Activated T-cell treated with anti-CD3 and anti-CD28 coated beads, Interleukin-2, amount 50 U/mL, for 72 hours (primary cell): ENCODE measurements around the gene TMEM266. TPM values are rescaled to one million over a fixed set of nuclear protein-coding genes. Genes with fewer than 3 reads are reported as not detected.
A peak's percentile ranks its signal among the peaks of the same experiment; 100 is the strongest.

Experiments
- ATAC-seq, 2 donors: fragments of 150-1000 bp; cut with Tn5 transposase; replicated peaks in 1 of 2; 2 replicates each; pipeline ENCODE4 v1.10.0; 2021; ENCODE audit warnings: moderate library complexity in 2 of 2, mild to moderate bottlenecking in 1 of 2
- DNase-seq, 2 donors: peaks; one replicate each; pipeline ENCODE4 v3.0.0; 2021 to 2022; ENCODE audit warnings: mixed read lengths in 1 of 2
- H3K27ac Mint-ChIP-seq: one replicate; pipeline ENCODE4 v1.8.0; 2022; ENCODE audit warnings: mild to moderate bottlenecking, moderate library complexity, mixed read lengths
- H3K27me3 Mint-ChIP-seq: one replicate; pipeline ENCODE4 v1.8.0; 2022; ENCODE audit warnings: low read depth, mixed read lengths
- H3K36me3 Mint-ChIP-seq, 2 donors: one replicate each; pipeline ENCODE4 v1.8.0; 2022; ENCODE audit warnings: mixed read lengths in 2 of 2, mild to moderate bottlenecking in 1 of 2; ENCODE audit not compliant: insufficient read depth in 2 of 2
- H3K4me1 Mint-ChIP-seq: one replicate; pipeline ENCODE4 v1.8.0; 2022; ENCODE audit warnings: low read depth, mixed read lengths
- H3K4me3 Mint-ChIP-seq, 2 donors: one replicate each; pipeline ENCODE4 v1.8.0; 2022; ENCODE audit warnings: mild to moderate bottlenecking in 2 of 2, mixed read lengths in 2 of 2, moderate library complexity in 2 of 2
- H3K9me3 Mint-ChIP-seq, 2 donors: one replicate each; pipeline ENCODE4 v1.8.0; 2022; ENCODE audit warnings: mixed read lengths in 2 of 2
- total RNA-seq, 2 donors: library from RNA; stranded (reverse); gene quantifications; one replicate each; pipeline ENCODE4 v1.2.3, GENCODE V29; 2022

The TMEM266 gene
- total RNA-seq, 2 donors from 2014 or later = not detected

DNA sequence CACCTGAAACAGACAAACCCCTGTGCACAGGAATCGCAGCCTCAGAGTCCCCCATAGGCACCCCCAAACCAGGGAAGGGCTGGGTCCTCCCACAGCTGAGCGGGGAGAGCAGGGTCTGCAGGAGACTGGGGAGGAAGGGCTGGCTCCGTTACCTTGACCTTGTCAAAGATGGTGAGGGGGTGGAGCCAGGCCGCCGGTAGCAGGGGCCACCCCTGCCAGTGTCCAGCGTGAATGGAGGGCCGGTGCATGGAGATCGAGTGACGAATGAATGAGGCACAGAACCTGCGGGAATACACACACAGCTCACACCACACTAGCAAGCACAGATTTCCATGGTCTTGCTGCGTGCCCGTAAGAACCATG, 102.2 kb downstream of the TMEM266 start:
- Mint-ChIP-seq H3K4me1 (no peaks in the 10 kb centered on the region), H3K36me3 (no peaks in the 10 kb centered on the region), H3K27ac (no peak overlapping the region), H3K4me3 (no peak overlapping the region), H3K9me3 (no peaks in the 10 kb centered on the region), H3K27me3 (peaks cover 7% of the 10 kb centered on the region)
- ATAC-seq = no peak
- no peak for DNase-seq

DNA sequence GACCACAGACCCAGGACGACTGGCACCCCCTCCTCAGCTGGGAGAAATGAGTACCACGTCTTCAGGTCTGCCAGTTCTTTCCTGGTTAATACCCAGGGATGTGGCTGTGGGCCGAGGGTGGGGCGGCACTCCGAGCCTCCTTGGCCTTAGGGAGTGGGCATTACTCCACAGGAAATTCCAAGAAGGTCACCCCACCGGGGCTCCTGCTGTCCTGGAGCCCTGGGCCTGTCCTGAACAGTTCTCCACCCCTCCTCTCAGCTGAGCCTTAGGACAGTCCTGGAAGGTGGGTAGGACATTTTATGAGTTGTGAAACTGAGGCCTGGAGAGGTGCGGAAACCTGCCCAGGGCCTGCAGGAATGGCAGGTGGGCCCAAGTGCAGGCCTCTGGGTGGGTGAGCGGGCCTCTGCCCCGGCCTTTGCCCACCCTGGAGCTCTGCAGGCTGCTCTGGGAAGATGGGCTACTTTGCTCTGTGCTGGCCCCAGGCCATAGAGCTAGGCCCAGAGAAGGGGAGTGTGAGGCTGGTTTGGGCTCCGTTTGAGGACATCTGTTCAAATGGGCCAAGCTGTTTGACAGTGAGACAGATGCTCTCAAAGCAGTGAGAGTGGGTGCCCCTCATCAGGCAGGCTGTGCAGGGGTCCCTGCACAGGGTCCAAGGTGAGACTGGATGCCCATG, 103.1 kb downstream of the TMEM266 start:
- DNase-seq (no peak), ATAC-seq (no peak)
- Mint-ChIP-seq H3K36me3 (no peaks in the 10 kb centered on the region), H3K4me3 (no peak overlapping the region), H3K27ac (no peak overlapping the region), H3K27me3 (peaks cover 7% of the 10 kb centered on the region), H3K9me3 (no peaks in the 10 kb centered on the region), H3K4me1 (no peaks in the 10 kb centered on the region)

DNA sequence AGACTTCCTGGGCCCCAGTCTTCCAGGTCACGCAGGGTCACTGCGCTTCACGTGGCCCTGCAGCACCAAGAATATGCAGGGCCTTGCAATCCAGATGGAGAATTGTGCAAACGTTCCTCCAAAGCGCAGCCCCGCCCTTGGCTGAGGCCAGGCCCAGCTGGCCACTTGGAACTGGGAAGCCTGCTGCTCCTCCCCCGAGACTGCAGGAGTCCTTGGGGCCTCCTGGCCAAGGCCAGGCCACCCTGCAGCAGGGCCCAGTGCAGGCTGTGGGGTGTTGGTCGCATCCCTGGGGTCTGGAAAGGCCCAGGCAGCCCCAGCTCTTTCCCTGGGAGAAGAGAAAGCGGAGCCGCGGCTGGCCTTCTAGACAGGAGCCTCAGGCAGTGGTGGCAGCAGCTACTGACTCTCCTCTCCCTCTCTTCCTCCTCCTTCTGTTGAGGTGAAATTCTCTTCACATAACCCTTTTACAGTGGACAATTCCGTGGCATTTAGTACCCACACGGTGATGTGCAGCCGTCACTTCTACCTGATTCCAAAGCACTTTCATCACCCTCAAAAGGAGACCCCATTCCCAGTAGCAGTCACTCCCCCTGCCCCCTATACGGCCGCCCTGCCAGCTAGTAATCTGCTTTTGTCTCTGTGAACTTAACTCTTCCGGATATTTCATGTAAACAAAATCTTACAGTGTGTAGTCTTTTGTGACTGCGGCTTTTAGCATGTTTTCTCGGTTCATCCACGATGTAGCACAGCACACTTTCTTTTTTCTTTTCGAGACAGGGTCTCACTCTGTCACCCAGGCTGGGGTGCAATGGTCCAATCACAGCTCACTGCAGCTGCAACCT, 103.9 kb downstream of the TMEM266 start:
- H3K4me3 Mint-ChIP-seq = no peak overlapping the region
- peaks cover 7% of the 10 kb centered on the region for H3K27me3 Mint-ChIP-seq
- no peaks in the 10 kb centered on the region for H3K36me3 Mint-ChIP-seq
- ATAC-seq (no peak), DNase-seq (no peak)
- no peaks in the 10 kb centered on the region for H3K4me1 Mint-ChIP-seq
- no peak overlapping the region for H3K27ac Mint-ChIP-seq
- H3K9me3 Mint-ChIP-seq = no peaks in the 10 kb centered on the region

DNA sequence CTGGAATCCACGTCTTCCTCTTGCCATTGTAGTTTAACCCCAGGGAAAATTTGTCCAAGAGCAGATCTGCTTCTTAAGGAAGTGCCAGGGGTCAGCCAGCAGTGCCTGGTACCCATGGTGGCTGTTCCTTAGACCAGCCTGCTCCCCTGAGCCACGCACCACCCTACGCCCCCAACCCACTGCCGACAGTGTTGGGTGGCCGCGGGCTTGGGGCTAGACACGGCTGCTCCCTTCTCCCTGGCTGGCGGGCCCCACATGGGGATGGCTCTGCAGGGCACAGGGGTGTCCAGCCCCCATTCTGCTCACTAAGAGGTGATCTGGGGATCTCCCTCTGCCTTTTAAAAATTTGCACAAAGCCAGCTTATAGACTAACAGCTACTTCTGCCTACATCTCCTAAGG, 104.8 kb downstream of the TMEM266 start:
- ATAC-seq (no peak), DNase-seq (no peak)
- Mint-ChIP-seq H3K27ac (no peak overlapping the region), H3K9me3 (no peaks in the 10 kb centered on the region), H3K4me3 (no peak overlapping the region), H3K4me1 (no peaks in the 10 kb centered on the region), H3K27me3 (peaks cover 7% of the 10 kb centered on the region), H3K36me3 (no peaks in the 10 kb centered on the region)

DNA sequence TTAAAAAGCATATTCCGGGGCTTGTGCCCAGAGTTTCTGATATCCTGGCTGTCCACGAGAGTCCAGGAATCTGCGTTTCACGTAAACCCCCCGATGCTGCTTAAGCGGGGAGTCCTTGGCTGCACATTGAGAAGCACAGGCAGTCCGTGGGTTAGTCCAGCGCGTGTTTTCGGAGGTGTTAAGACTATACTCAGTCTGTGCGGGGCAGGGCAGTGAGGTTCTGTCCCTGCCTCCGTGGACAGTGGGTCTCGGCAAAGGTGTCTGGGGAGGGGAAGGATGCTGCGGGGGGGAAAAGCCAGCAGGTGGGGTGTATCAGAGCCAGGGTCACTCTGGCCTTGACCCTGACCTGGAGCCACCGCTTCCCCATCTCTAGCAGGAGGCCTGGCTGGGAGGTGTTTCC, 106.2 kb downstream of the TMEM266 start:
- DNase-seq (no peak), ATAC-seq (no peak)
- H3K27me3 Mint-ChIP-seq = peaks cover 7% of the 10 kb centered on the region
- no peaks in the 10 kb centered on the region for H3K9me3 Mint-ChIP-seq
- no peaks in the 10 kb centered on the region for H3K4me1 Mint-ChIP-seq
- H3K36me3 Mint-ChIP-seq = no peaks in the 10 kb centered on the region
- H3K4me3 Mint-ChIP-seq = no peak overlapping the region
- H3K27ac Mint-ChIP-seq = no peak overlapping the region

DNA sequence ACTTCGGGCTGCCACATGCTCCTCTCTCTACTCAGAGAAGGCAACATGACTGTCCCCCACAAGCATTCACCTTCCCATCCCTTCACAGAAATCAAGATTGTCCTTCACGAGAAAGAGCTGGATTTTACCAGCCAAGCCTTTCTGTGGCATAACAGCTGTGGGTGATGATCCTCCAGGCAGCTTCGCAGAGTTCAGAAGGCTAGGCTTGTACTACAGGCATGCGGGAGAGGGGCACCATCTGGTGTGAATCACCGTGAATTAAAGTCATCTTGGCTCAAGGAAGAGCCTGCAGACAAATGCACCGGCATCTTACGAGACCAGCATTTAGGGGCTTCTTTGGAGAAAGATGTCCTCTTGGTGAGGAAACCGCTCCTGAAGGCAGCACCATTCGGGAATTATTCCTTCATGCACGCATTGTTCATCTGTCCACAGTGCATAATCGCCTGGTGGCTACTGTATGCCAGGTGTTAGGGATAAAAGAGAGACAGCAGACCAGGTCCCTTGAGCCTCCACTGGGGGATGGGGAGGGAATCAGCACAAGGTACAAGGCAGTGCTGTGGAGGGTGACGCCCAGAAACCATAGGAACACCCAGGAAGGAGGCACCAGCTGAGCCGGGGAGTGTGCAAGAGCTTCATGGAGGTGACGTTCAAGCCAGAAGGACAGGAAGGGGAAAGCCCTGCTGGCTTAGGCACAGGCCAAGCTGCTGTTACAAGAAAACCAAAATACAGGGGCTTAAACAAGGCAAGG, 108.6 kb downstream of the TMEM266 start:
- Mint-ChIP-seq H3K4me1 (no peaks in the 10 kb centered on the region), H3K4me3 (no peak overlapping the region), H3K36me3 (no peaks in the 10 kb centered on the region), H3K9me3 (no peaks in the 10 kb centered on the region), H3K27me3 (peaks cover 14% of the 10 kb centered on the region), H3K27ac (no peak overlapping the region)
- no peak for DNase-seq
- no peak for ATAC-seq

DNA sequence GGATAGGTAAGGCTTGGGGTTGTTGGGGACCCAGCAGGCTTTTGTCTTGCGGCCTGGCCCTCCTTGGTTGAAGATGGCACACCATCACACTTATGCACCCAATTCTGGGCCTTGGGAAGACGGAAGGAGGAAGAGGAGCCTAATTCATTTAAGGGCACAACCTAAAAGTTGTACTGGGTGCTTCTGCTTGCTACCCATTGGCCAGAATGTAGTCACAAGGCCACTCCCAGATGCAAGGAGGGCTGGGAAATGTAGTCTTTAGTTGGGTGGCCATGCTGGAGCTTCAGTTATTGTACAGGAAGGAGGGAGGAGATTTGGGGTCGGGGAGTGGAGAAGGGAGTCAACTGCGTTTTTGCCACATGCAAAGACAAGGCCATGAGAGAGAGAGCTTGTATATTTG, 109.2 kb downstream of the TMEM266 start:
- no peaks in the 10 kb centered on the region for H3K4me1 Mint-ChIP-seq
- H3K9me3 Mint-ChIP-seq = no peaks in the 10 kb centered on the region
- DNase-seq = no peak
- H3K27me3 Mint-ChIP-seq = peaks cover 19% of the 10 kb centered on the region
- no peak overlapping the region for H3K4me3 Mint-ChIP-seq
- H3K27ac Mint-ChIP-seq = no peak overlapping the region
- no peaks in the 10 kb centered on the region for H3K36me3 Mint-ChIP-seq
- peak; percentile 32 to 62 for ATAC-seq

DNA sequence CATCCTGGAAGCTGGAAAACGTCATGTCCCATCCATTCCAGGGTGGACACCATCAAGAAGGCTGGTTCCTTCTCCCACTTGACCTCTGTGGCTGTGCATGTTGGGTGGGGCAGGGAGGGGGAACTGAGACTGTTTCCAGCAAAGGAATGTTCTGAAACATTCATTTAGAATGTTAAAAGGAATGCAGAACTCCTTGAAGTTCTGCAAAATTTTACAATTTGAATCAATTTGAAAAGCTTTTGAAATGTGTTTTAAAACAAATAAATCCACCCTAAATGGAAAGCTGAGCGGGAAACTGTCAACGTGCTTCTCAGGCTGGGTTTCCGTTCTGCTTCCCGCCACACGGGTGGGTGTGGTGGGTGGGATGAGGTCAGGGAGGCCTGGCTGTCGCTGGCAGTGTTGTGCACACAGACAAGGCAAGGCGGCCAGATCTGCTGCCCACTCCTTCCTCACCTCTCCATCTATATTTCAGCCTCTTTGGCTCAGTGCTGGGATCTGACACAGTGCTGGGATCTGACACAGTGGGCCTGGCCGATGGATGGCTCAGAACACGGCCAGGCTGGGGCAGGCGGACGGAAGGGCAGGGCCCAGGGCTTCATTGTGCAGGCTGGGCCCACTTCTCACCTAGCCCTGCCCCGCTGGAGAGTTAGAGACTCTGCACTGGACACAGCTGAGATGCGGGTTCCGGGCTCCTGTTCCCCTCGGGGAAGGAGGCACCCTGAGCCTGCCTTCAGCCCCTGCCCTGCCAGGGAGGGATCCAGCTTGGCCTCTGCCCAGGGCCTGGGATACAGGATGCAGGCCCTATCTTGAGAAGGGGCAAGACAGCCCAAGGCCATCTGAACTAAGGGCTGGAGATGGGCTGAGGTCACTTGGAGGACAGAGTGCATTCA, 110.4 kb downstream of the TMEM266 start:
- no peak overlapping the region for H3K27ac Mint-ChIP-seq
- H3K36me3 Mint-ChIP-seq = no peaks in the 10 kb centered on the region
- no peak for ATAC-seq
- H3K9me3 Mint-ChIP-seq = no peaks in the 10 kb centered on the region
- H3K27me3 Mint-ChIP-seq = peaks cover 22% of the 10 kb centered on the region
- no peak overlapping the region for H3K4me3 Mint-ChIP-seq
- no peaks in the 10 kb centered on the region for H3K4me1 Mint-ChIP-seq
- DNase-seq = no peak

DNA sequence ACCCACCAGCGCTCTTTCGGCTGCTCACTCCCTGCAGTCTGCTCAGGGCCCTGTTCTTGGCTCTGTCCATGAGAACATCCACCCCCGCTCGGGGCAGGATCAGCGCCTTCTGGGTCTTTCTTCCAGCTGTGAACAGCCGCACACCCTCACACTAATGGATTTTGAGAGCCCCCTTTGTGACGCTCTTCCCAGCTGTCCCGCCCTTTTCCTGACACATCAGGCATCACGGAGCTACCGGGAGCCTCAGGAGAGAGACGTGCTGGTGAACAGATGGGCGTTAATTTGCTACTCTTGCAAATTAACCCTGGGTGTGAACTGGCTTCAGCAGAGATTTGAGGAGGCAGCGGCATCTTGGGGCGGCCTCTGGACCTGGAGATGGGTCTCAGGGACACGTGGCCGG, 113.0 kb downstream of the TMEM266 start:
- H3K4me3 Mint-ChIP-seq = no peak overlapping the region
- DNase-seq (no peak), ATAC-seq (no peak)
- H3K27me3 Mint-ChIP-seq = peaks cover 27% of the 10 kb centered on the region
- no peak overlapping the region for H3K27ac Mint-ChIP-seq
- no peaks in the 10 kb centered on the region for H3K9me3 Mint-ChIP-seq
- H3K36me3 Mint-ChIP-seq = no peaks in the 10 kb centered on the region
- no peaks in the 10 kb centered on the region for H3K4me1 Mint-ChIP-seq

DNA sequence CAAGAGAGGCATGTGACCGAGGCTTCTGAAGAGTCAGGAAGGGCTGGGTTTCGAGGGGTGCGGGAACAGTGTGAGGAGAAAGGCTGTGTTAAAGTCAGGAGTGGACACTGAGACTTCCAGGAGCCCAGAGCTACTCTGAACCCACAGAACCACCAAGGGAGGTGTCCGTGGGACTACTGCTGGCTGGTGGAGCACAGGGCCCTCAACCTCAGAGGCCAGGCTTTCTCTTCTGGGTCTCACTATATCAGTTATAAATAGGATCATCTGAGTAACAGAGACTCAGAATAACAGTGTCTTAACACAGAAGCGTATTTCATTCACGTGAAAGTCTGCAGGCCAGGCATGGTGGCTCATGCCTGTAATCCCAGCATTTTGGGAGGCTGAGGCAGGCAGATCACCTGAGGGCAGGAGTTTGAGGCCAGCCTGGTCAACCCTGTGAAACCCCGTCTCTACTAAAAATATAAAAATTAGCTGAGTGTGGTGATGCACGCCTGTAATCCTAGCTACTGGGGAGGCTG, 113.6 kb downstream of the TMEM266 start:
- no peak overlapping the region for H3K27ac Mint-ChIP-seq
- no peaks in the 10 kb centered on the region for H3K4me1 Mint-ChIP-seq
- DNase-seq (no peak), ATAC-seq (no peak)
- H3K36me3 Mint-ChIP-seq = no peaks in the 10 kb centered on the region
- H3K4me3 Mint-ChIP-seq = no peak overlapping the region
- H3K9me3 Mint-ChIP-seq = no peaks in the 10 kb centered on the region
- peaks cover 33% of the 10 kb centered on the region for H3K27me3 Mint-ChIP-seq

DNA sequence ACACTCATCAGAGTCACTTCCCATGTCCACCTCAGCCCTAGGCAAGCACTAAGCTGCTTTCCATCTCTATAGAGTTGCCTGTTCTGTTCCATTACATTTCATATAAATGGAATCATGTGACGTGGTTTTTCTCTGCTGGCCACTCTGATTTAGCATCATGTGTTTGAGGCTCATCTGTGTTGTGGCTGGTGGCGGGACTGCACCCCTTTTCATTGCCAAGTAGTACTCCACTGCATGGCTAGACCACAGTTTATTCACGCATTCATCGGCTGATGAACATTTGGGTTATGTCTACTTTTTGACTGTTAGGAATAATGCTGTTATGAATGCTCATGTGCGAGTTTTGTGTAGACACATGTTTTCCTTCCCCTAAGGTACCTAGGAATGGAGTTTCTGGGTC, 114.9 kb downstream of the TMEM266 start:
- no peaks in the 10 kb centered on the region for H3K36me3 Mint-ChIP-seq
- no peaks in the 10 kb centered on the region for H3K4me1 Mint-ChIP-seq
- peaks cover 45% of the 10 kb centered on the region for H3K27me3 Mint-ChIP-seq
- no peaks in the 10 kb centered on the region for H3K9me3 Mint-ChIP-seq
- no peak for ATAC-seq
- H3K27ac Mint-ChIP-seq = no peak overlapping the region
- no peak for DNase-seq
- no peak overlapping the region for H3K4me3 Mint-ChIP-seq

DNA sequence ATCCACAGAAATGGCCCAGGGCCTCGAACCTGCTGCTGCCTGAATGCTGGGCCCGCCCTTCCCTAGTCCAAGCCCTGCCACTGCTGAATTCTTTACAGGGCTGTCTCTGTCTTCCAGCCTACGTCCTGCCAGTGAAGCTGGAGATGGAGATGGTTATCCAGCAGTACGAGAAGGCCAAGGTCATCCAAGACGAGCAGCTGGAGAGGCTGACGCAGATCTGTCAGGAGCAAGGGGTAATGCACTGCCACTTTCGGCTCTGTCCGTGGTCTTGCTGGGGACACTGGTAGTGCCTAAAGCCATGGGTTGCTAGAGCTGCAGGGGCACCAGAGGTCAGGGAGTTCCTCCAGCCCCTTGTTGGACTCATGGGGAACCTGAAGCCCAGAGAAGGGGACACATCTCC, 115.7 kb downstream of the TMEM266 start:
- Mint-ChIP-seq H3K9me3 (no peaks in the 10 kb centered on the region), H3K36me3 (no peaks in the 10 kb centered on the region), H3K4me1 (no peaks in the 10 kb centered on the region), H3K4me3 (no peak overlapping the region), H3K27me3 (peaks cover 53% of the 10 kb centered on the region), H3K27ac (no peak overlapping the region)
- no peak for DNase-seq
- ATAC-seq = no peak
